Omental fat pad (tissue), 4 donors: ENCODE results near the gene CTBP2. TPM values are rescaled to one million over a fixed set of nuclear protein-coding genes. Genes with fewer than 3 reads are reported as not detected.

Experiments used
- ATAC-seq: fragments of 150-250 bp; one replicate; pipeline ENCODE4 v1.9.1; 2016; ENCODE audit warnings: mild to moderate bottlenecking, moderate library complexity; ENCODE audit not compliant: low FRiP score
- DNase-seq: peaks from one replicate; pipeline ENCODE4 v3.0.0-alpha.2; 2019; ENCODE audit warnings: low spot score
- CTCF ChIP-seq, 3 donors: fragments of 450-650 bp; IDR thresholded peaks; one replicate each; pipeline ENCODE4 v1.5.1; 2016 to 2017; ENCODE audit warnings: antibody characterized with exemption in 3 of 3, mild to moderate bottlenecking in 3 of 3, moderate library complexity in 2 of 3
- total RNA-seq, 4 donors: library from RNA; depleted of rRNA; stranded (reverse); fragments of >200 nt; gene quantifications; one replicate each; pipeline ENCODE4 v1.1.0, GENCODE V29; 2016

Gene CTBP2
- total RNA-seq, 4 donors from 2014 or later, result 29.4 to 58.6 (median 46.2) TPM

- TF ChIP-seq CTCF (IDR thresholded peaks at IDR 0.05), result no peak
- ATAC-seq, result no peak
- no peak for DNase-seq
Measured at GRCh38 chr10:125132344-125132743, 28.0 kb downstream of the CTBP2 start.

- DNase-seq (no peak), ATAC-seq (no peak)
- no peak for TF ChIP-seq CTCF (IDR thresholded peaks at IDR 0.05)
Measured at GRCh38 chr10:125130916-125131315, 29.4 kb downstream of the CTBP2 start.

GRCh38 chr10:125130260-125130659, 30.1 kb downstream of the CTBP2 start:
- ATAC-seq, result no peak
- no peak for DNase-seq
- no peak for TF ChIP-seq CTCF (IDR thresholded peaks at IDR 0.05)

- ATAC-seq, result no peak
- DNase-seq, result no peak
- TF ChIP-seq CTCF (IDR thresholded peaks at IDR 0.05), result no peak
Measured at GRCh38 chr10:125129076-125129458, 31.3 kb downstream of the CTBP2 start.

GRCh38 chr10:125128397-125129075, 31.8 kb downstream of the CTBP2 start:
- ATAC-seq, result no peak
- TF ChIP-seq CTCF (IDR thresholded peaks at IDR 0.05), result no peak
- no peak for DNase-seq

GRCh38 chr10:125127986-125128385, 32.4 kb downstream of the CTBP2 start:
- no peak for ATAC-seq
- no peak for DNase-seq
- no peak for TF ChIP-seq CTCF (IDR thresholded peaks at IDR 0.05)

GRCh38 chr10:125127110-125127509, 33.3 kb downstream of the CTBP2 start:
- no peak for ATAC-seq
- no peak for TF ChIP-seq CTCF (IDR thresholded peaks at IDR 0.05)
- DNase-seq, result no peak
